ENCODE data around the gene ITGAE.

The ITGAE gene

DNA sequence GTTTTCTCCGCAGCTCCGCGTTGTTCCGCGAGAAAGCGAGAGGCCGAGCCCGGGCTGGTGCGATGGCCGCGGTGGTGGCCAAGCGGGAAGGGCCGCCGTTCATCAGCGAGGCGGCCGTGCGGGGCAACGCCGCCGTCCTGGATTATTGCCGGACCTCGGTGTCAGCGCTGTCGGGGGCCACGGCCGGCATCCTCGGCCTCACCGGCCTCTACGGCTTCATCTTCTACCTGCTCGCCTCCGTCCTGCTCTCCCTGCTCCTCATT, 132.0 kb downstream of the ITGAE start:
- H3K4me3 ChIP-seq (replicated peaks; ENCODE audit: low read depth, low read length), result peak overlapping the region; percentile 77
- no peak for TF ChIP-seq CTCF (IDR thresholded peaks at IDR 0.05; ENCODE audit: low read length, missing control alignments)
- no peak for DNase-seq (ENCODE audit: low read depth)

- TF ChIP-seq CTCF (IDR thresholded peaks at IDR 0.05; ENCODE audit: low read length, missing control alignments), result no peak
- peak within 1 kb of the TSS; percentile 77 for H3K4me3 ChIP-seq (replicated peaks; ENCODE audit: low read depth, low read length)
- DNase-seq (ENCODE audit: low read depth), result peak; percentile 98
Measured at GRCh38 chr17:3668279-3669084, 132.5 kb downstream of the ITGAE start, which contains the start of the genes EMC6 and TAX1BP3. Gene EMC6 (plus strand): TSS chr17:3668812. CDS start chr17:3669147, 335 bp downstream. Gene TAX1BP3 (minus strand): TSS chr17:3668578. CDS start chr17:3668526, 52 bp downstream.

DNA sequence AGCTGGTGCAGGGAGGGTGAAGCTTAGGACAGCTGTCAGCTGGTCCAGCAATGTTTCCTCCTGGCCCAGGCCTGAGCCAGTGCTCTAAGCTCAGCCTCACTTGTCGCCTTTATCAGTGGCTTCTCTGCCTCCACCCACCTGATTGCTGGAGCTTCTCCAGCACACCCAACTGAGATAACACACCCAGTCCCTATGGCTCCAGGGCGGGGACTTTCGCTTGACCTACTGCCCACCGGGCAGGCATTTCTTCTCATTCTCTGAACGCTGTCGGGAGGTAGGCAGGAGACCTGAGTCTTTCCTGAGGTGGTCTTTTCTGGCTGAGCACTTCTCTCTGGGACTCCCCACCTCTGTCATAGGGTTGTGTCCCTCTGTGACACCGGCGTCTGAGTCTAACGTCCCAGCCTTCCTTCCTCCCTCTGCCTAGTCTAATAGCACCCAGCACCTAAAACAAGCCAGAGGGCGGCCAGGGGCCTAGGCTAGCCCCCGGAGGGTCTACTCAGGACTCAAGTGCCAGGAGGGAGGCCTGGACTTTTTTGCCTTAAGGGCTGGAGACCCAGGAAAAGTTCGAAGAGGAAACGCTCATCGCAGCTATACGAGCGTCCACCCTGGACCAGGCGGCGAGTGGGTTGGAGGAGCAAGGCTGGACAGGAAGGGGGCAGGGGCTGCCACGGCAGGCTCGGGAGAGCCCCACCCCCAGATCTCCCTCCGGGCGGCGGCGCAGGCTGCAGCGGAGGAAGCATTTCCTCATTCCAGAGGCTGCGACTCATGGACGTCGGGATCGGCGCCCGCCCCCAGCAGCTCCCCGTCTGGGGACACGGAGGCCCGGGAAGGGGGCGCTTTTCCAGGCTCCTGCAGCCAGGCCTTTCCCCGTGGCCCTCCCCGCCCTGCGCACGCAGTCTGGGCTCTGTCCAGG, 133.4 kb downstream of the ITGAE start:
- peak; percentile 93 for DNase-seq (ENCODE audit: low read depth)
- TF ChIP-seq CTCF (IDR thresholded peaks at IDR 0.05; ENCODE audit: low read length, missing control alignments), result no peak
- H3K4me3 ChIP-seq (replicated peaks; ENCODE audit: low read depth, low read length), result peak overlapping the region; percentile 77

DNA sequence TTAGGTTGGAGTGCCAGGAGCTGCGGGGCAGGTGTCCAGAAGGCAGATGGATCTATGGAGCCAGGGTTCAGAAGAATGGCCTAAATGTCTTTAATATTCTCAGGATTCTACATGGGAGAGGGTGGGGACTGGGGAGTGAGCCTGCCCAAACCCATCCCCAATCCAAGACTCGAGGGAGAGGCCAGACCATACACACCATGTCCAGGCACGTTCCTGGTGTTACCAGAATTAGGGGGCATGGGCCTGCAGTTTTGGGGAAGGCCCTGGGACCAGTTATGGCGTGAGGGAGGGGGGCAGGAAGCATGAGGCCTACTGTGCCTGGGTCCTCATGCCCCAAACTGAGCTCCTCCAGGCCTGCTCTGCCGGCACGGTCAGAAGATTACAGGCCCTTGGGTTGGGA, 134.5 kb downstream of the ITGAE start:
- TF ChIP-seq CTCF (IDR thresholded peaks at IDR 0.05; ENCODE audit: low read length, missing control alignments), result no peak
- DNase-seq (ENCODE audit: low read depth), result no peak
- peak overlapping the region; percentile 77 for H3K4me3 ChIP-seq (replicated peaks; ENCODE audit: low read depth, low read length)

DNA sequence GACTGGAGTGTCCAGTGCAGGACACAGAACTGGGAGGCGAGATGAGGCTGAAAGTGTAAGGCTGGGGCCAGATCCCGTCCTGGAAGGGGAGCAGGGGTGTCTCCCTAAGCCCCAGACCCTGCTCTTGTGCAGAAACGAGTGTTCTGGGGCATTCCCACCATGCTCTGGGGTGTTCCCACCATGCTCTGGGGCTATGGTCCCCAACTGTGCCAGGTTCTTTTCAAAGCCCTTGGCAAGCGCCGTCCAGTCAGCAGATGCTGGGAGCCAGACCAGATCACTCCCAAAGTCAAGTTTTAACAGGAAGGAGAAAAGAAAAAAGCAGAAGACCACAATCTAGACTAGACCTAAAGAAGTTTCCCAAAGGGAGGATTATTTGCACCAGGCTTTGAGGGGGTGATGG, 135.2 kb downstream of the ITGAE start:
- DNase-seq (ENCODE audit: low read depth), result no peak
- TF ChIP-seq CTCF (IDR thresholded peaks at IDR 0.05; ENCODE audit: low read length, missing control alignments), result no peak
- no peak overlapping the region for H3K4me3 ChIP-seq (replicated peaks; ENCODE audit: low read depth, low read length)
